Activated CD4-positive, alpha-beta memory T cell treated with anti-CD3 and anti-CD28 coated beads for 36 hours (primary cell): ENCODE data around the gene PTPRN2. TPM values are rescaled to one million over a fixed set of nuclear protein-coding genes. Genes with fewer than 3 reads are reported as not detected.

Source experiments
- CTCF ChIA-PET: fragments of 350-600 bp; sonication (Branson Sonifier 250); formaldehyde crosslinking; loops from one replicate; lab custom pipeline; 2021; ENCODE audit warnings: antibody characterized with exemption, inconsistent platforms; lab: Charles Lee
- POLR2A ChIA-PET: fragments of 350-600 bp; sonication (Branson Sonifier 250); formaldehyde crosslinking; loops from one replicate; lab custom pipeline; 2021; ENCODE audit warnings: antibody characterized with exemption; lab: Charles Lee
- DNase-seq: peaks from one replicate; pipeline ENCODE4 v3.0.0-alpha.2; 2020
- H3K27ac Mint-ChIP-seq: one replicate; pipeline ENCODE4 v1.8.0; 2021; ENCODE audit warnings: mixed read lengths
- H3K27me3 Mint-ChIP-seq: one replicate; pipeline ENCODE4 v1.8.0; 2021; ENCODE audit warnings: mixed read lengths
- H3K36me3 Mint-ChIP-seq: one replicate; pipeline ENCODE4 v1.8.0; 2021; ENCODE audit warnings: mixed read lengths
- H3K4me1 Mint-ChIP-seq: one replicate; pipeline ENCODE4 v1.8.0; 2021; ENCODE audit warnings: low read depth, mixed read lengths
- H3K4me3 Mint-ChIP-seq: one replicate; pipeline ENCODE4 v1.8.0; 2021; ENCODE audit warnings: mild to moderate bottlenecking, mixed read lengths
- H3K9me3 Mint-ChIP-seq: one replicate; pipeline ENCODE4 v1.8.0; 2021; ENCODE audit warnings: mixed read lengths
- intact Hi-C: fragments of 100-400 bp; cut with micrococcal nuclease; formaldehyde crosslinking; loops from one replicate; pipeline ENCODE4 v1.15.1; 2023
- total RNA-seq, 2 experiments: library from RNA; stranded (reverse); gene quantifications; one replicate each; pipeline ENCODE4 v1.2.3, GENCODE V29; 2021

The PTPRN2 gene
- total RNA-seq, 2 experiments from 2014 or later = 0.51 to 0.64 TPM

DNA sequence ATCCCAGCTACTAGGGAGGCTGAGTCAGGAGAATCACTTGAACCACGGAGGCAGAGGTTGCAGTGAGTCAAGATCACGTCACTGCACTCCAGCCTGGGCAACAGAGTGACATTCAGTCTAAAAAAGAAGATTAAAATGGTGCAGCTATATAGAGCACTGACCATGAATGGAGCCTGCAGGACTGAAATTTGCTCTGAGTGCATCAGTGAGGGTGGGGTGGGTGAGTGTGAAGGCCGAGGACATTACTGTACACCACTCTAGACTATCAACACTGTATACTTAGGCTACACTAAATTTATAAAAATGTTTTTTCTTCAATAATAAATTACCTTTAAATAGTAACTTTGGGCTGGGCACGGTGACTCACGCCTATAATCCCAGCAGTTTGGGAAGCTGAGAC, 294.7 kb downstream of the PTPRN2 start:
- Mint-ChIP-seq H3K36me3 (no peaks in the 10 kb centered on the region), H3K9me3 (peaks cover 19% of the 10 kb centered on the region), H3K4me3 (no peak overlapping the region), H3K27me3 (no peaks in the 10 kb centered on the region), H3K27ac (no peak overlapping the region), H3K4me1 (no peaks in the 10 kb centered on the region)
- CTCF ChIA-PET = no interaction called here
- intact Hi-C loops = no loop called here
- DNase-seq = no peak
- POLR2A ChIA-PET = no interaction called here

DNA sequence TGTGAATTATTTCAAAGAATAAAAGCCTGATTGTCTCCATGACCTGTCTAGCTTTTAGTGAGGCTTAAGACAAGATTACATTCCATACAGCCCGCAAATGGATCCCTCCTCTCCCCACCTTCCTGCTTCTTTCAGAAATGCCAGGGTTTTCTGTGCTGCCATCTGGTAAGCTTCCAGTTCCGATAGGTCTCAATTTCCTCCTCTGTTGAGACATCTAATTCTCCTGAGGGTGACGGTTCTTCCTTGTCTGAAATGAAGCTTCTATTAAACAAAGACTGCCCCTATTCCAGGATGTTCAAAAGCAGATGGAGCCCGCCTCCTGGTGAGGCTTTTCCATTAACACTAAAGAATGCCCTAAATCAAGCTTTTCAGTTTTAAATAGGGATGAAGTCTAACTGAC, 295.6 kb downstream of the PTPRN2 start:
- ChIA-PET POLR2A (no interaction called here), CTCF (no interaction called here)
- Mint-ChIP-seq H3K27me3 (no peaks in the 10 kb centered on the region), H3K27ac (no peak overlapping the region), H3K4me3 (no peak overlapping the region), H3K36me3 (no peaks in the 10 kb centered on the region), H3K4me1 (no peaks in the 10 kb centered on the region), H3K9me3 (peaks cover 26% of the 10 kb centered on the region)
- no peak for DNase-seq
- intact Hi-C loops = no loop called here

DNA sequence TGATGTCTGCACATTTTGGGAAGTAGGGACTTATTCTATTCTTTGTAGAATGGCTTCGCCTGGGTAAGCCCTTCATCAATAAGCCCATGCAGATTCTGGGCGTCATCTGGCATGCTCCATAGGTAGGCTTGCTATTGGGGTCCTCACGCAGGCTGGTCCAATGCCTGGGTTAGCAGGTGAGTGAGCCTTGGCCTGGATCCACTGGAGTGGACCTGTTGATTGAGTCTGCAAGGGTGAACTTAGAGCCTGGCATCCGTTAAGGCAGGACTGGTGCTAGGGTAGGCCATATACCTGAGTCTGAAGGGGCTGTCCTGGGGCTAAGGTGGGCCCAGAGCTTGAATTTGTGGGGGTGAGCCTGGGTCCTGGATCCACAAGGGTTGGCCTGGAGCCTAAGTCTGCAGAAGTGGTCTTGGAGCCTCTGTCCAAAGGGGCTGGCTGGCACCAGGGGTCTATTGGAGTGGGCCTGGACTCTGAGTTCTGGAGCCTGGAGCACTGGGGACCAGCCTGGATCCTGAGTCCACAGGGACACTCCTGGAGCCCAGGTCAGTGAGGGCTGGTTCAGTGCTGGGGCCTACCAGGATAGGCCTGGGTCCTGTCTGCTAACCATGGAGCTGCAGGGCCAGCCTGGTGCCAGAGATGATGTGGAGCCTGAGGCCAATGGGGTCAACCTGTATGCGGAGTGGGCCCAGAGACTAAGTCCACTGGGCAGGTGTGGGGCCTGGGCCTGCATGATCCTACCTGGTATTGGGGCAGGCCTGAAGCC, 297.7 kb downstream of the PTPRN2 start:
- POLR2A ChIA-PET = no interaction called here
- Mint-ChIP-seq H3K27me3 (no peaks in the 10 kb centered on the region), H3K4me1 (no peaks in the 10 kb centered on the region), H3K27ac (no peak overlapping the region), H3K9me3 (peaks cover 39% of the 10 kb centered on the region), H3K4me3 (no peak overlapping the region), H3K36me3 (no peaks in the 10 kb centered on the region)
- CTCF ChIA-PET = no interaction called here
- intact Hi-C loops = no loop called here
- DNase-seq = no peak

DNA sequence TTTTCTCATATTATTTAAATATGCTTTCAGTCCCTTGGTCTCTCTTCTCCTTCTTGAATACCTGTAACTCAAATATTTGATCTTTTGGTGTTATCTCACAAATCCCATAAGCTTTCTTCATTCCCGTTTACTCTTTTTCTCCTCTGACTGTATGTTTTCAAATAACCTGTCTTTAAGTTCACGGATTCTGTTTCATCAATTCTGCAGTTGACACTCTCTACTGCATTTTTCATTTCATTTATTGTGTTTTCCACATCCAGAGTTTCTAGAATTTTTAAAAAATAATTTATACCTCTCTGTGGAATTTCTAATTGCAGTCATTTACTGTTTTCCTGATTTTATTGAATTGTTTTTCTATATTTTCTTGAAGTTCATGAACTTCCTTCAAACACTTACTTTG, 298.4 kb downstream of the PTPRN2 start:
- POLR2A ChIA-PET = no interaction called here
- Mint-ChIP-seq H3K4me1 (no peaks in the 10 kb centered on the region), H3K4me3 (no peak overlapping the region), H3K27me3 (no peaks in the 10 kb centered on the region), H3K27ac (no peak overlapping the region), H3K9me3 (peaks cover 39% of the 10 kb centered on the region), H3K36me3 (no peaks in the 10 kb centered on the region)
- intact Hi-C loops = no loop called here
- CTCF ChIA-PET = no interaction called here
- DNase-seq = no peak

DNA sequence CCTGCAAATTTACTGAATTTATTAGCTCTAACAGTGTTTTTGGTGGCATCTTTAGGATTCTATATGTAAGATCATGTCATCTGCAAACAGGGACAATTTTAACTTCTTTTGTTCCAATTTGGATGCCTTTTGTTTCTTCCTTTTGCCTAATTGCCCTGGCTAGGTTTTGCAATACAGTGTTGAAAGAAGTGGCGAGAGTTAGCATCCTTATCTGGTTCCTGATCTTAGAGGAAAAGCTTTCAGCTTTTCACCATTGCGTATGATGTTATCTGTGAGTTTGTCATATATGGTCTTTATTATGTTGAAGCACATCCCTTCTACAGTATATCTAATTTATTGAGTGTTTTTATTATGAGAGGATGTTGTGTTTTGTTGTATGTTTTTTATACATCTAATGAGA, 301.4 kb downstream of the PTPRN2 start:
- H3K4me1 Mint-ChIP-seq = no peaks in the 10 kb centered on the region
- no peaks in the 10 kb centered on the region for H3K27me3 Mint-ChIP-seq
- ChIA-PET POLR2A (no interaction called here), CTCF (no interaction called here)
- H3K36me3 Mint-ChIP-seq = no peaks in the 10 kb centered on the region
- H3K9me3 Mint-ChIP-seq = peaks cover 39% of the 10 kb centered on the region
- intact Hi-C loops = no loop called here
- DNase-seq = no peak
- H3K4me3 Mint-ChIP-seq = no peak overlapping the region
- no peak overlapping the region for H3K27ac Mint-ChIP-seq

DNA sequence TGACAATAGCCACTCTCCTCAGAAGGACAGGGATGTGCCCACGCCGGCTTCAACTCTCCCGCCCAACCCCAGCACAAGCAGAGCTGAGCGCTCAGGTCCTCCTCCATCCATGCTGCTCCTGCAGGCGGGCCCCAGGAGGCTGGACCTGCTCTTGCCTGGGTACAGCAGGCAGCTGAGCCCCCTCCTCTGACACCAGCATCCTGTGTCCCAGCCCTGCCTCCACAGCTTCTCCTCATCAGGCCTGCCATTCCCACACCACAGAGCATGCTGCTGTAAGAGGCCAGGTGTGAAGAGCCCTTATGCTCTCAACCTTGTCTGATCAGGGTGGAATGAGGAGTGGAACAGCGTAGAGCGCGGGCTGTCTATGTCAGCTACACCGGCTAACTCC, 302.2 kb downstream of the PTPRN2 start:
- no peaks in the 10 kb centered on the region for H3K4me1 Mint-ChIP-seq
- no peak for DNase-seq
- intact Hi-C loops = no loop called here
- H3K36me3 Mint-ChIP-seq = no peaks in the 10 kb centered on the region
- CTCF ChIA-PET = no interaction called here
- H3K27me3 Mint-ChIP-seq = no peaks in the 10 kb centered on the region
- no peak overlapping the region for H3K4me3 Mint-ChIP-seq
- no peak overlapping the region for H3K27ac Mint-ChIP-seq
- POLR2A ChIA-PET = no interaction called here
- H3K9me3 Mint-ChIP-seq = peaks cover 38% of the 10 kb centered on the region

DNA sequence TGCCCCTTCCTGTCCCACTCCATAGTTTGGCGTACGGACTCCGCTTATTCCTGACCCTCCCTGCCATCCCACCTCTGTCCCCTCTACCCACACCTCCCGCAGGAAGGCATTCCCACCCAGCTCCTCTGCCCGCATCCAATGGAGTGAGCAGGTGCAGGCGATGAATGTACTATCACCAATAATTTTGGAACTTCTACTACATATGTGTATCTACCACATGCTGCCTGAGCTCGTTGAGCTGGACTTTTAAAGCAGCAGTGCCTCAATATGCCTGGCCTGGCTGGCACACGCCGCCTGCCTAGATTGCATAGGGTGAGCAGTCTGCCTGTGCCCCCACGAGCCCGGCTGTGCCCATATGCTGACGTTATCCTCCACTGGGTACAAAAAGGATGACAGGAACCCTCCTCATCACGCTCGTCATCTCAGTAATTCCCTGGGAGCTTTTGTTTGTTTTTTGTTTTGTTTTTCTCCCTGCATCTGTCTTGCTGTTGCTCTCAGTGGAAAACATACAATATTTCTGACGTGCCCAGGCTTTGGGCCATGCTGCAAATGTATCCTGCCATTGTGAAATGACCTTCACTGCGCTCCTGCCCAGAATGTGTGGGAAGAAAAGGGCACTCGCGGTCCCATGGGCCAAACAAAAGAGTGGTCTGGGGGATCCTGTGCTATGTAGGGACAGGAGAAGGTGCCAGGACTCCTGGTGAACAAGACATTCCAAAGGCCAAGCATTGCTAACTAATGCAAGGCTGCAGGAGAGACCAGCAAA, 302.8 kb downstream of the PTPRN2 start:
- intact Hi-C loops = no loop called here

DNA sequence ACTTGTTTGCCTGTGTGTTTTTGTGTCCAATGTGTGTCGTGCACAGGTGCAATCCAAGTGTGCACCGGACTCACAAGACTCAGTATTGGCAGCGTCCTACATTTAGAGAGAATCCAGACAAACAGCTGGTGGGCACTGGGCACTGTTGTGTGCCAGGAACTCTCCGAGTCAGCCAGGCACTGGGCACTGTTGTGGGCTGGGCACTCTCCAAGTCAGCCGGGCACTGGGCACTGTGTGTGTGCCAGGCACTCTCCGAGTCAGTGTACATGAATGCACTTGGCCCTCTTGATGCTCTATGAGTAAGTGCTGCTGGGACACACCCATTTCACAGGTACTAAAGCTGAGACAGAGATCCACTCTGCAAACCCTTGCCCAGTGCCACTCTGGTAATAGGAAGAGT, 303.5 kb downstream of the PTPRN2 start:
- intact Hi-C loops = no loop called here
- DNase-seq = no peak
- no peaks in the 10 kb centered on the region for H3K36me3 Mint-ChIP-seq
- no peak overlapping the region for H3K27ac Mint-ChIP-seq
- H3K9me3 Mint-ChIP-seq = peaks cover 30% of the 10 kb centered on the region
- no peaks in the 10 kb centered on the region for H3K27me3 Mint-ChIP-seq
- no peak overlapping the region for H3K4me3 Mint-ChIP-seq
- no peaks in the 10 kb centered on the region for H3K4me1 Mint-ChIP-seq
- ChIA-PET POLR2A (no interaction called here), CTCF (no interaction called here)

More for the DNA sequence above, 302.8 kb downstream of the PTPRN2 start:
- Mint-ChIP-seq H3K36me3 (no peaks in the 10 kb centered on the region), H3K27ac (no peak overlapping the region), H3K27me3 (no peaks in the 10 kb centered on the region), H3K4me1 (no peaks in the 10 kb centered on the region), H3K9me3 (peaks cover 36% of the 10 kb centered on the region), H3K4me3 (no peak overlapping the region)
- no peak for DNase-seq
- CTCF ChIA-PET = no interaction called here
- POLR2A ChIA-PET = no interaction called here

DNA sequence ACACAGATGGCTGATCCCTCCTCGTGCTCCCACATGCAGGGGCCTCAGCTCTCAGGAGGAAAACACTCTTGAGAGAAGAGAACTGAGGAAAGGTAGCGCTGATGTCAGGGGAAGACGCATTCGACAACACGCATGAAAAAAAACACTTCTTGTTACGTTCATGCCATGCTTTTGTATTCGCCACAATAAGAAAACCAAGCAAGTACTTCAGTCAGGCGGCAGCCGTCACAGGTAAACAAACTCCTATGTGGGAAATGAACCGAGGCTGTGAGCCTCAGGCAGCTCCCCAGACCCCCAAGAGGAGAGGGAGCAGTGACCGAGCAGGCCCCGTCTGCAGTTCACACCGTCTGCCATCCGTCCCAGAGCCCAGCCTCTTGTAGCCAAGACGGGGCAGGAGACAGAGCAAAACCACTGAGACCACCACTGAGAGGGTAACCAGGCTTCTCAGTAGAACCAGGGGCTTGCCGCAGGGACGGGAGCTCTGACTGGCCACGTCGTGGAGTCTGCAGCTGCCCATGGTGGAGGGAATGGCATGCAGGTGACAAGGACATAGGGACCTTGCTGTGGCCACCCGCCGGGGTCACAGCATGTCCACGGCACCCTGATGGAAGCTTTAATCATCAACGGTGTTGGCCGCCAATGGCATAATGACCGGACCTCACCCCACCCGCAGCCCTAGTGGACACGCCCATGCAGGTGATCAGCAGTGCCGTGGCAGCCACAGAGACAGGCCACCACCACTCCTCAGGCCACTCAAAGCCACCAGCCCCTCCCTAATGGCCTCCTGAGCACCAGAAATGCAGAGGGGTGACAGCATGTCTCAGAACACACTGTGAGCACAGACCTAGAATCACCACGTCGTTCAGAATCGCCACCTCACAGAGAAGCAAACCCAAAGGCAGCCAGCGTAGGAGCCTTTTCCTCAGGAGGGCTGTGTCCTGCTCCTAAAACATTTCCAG, 304.3 kb downstream of the PTPRN2 start:
- Mint-ChIP-seq H3K36me3 (no peaks in the 10 kb centered on the region), H3K4me3 (no peak overlapping the region), H3K4me1 (no peaks in the 10 kb centered on the region), H3K27me3 (no peaks in the 10 kb centered on the region), H3K27ac (no peak overlapping the region), H3K9me3 (peaks cover 24% of the 10 kb centered on the region)
- CTCF ChIA-PET = no interaction called here
- POLR2A ChIA-PET = no interaction called here
- intact Hi-C loops = no loop called here
- DNase-seq = no peak

DNA sequence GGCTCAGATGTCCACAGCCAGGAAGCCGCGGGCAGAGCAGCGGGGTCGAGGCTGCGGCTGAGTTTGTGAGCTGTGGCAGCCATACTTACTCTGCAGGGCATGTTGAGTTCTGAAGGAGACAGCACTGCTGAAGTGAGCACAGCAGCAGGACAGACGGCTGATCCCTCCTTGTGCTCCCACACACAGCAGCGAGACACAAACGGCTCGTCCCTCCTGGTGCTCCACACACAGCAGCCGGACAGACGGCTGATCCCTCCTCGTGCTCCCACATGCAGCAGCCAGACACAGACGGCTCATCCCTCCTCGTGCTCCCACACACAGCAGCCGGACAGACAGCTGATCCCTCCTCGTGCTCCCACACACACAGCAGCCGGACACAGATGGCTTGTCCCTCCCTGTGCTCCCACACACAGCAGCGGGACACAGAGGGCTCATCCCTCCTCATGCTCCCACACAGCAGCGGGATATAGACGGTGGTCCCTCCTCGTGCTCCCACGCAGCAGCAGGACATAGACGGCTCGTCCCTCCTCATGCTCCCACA, 305.1 kb downstream of the PTPRN2 start:
- DNase-seq = no peak
- Mint-ChIP-seq H3K27ac (no peak overlapping the region), H3K27me3 (no peaks in the 10 kb centered on the region), H3K9me3 (peaks cover 18% of the 10 kb centered on the region), H3K4me1 (no peaks in the 10 kb centered on the region), H3K36me3 (no peaks in the 10 kb centered on the region), H3K4me3 (no peak overlapping the region)
- ChIA-PET CTCF (no interaction called here), POLR2A (no interaction called here)
- intact Hi-C loops = no loop called here

DNA sequence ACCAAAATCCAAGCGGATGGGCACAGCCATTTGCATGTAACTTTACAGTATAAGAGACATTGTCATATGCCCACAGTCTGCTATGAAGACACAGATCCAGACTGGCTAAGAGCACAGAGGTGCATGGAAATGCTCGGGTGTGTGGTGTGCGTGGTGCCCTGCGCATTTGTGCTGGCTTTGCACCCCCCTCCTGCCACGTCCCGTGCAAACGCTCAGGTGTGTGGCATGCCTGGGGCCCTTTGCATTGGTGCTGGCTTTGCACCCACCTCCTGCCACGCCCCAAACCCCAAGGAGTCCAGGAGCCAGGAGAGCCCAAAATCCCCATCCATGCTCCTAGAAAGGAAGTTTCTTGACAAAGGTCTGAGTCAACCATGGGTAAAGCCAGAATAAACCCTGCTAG, 306.2 kb downstream of the PTPRN2 start:
- ChIA-PET CTCF (no interaction called here), POLR2A (no interaction called here)
- DNase-seq = no peak
- H3K4me3 Mint-ChIP-seq = no peak overlapping the region
- no peaks in the 10 kb centered on the region for H3K27me3 Mint-ChIP-seq
- no peaks in the 10 kb centered on the region for H3K36me3 Mint-ChIP-seq
- intact Hi-C loops = no loop called here
- H3K9me3 Mint-ChIP-seq = peaks cover 7% of the 10 kb centered on the region
- no peak overlapping the region for H3K27ac Mint-ChIP-seq
- H3K4me1 Mint-ChIP-seq = no peaks in the 10 kb centered on the region
